NCI-H187 treated with DMSO at 0.1 percent for 48 hours (cell line): Measurements from ENCODE around the gene CDH4.
"Not testable (repeated sequence)": the region's sequence is repeated elsewhere in the genome, so short reads cannot be mapped to it uniquely, and the experiment has no call there.

Source experiments
- DNase-seq: peaks from one replicate; lab custom pipeline; 2025; lab: John Stamatoyannopoulos, UW

CDH4 gene

GRCh38 chr20:61253640-61254511, 1.8 kb downstream of the CDH4 start:
- no peak for DNase-seq

DNA sequence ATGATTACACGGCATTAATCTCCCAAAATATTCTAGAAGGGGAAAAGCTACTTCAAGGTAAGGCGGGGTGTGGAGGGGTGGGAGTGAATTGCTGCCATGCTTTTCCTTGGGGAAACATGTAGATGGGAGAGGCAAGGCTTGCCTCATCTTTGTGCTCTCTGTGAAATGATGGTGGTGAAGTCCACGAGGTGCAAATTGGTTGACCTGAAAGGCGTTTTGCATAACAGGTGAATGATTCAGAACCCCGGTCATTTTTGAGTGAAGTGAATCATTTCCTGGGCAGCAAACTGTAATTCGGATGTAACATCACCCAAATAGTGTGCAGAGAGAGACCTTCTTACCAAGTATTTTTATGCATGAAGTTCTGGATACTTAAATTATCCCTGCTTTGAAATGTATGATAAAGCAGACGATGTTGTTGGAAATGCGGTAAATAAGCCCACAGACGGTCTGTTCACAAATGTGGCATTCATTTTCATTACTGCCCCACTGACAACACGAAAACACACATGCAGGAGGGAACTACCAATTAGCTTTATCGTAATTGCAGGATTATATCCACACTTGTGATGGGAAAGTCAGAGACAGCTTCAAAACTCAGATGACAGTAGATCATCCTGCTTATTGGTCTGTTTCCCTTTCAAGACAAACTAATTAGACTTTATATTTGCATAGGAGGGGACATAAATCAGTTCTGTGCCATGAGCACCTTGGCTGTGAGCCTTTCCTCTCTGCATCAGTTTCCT, 3.0 kb downstream of the CDH4 start:
- DNase-seq, result no peak

GRCh38 chr20:61256365-61256764, 4.3 kb downstream of the CDH4 start:
- no peak for DNase-seq

DNA sequence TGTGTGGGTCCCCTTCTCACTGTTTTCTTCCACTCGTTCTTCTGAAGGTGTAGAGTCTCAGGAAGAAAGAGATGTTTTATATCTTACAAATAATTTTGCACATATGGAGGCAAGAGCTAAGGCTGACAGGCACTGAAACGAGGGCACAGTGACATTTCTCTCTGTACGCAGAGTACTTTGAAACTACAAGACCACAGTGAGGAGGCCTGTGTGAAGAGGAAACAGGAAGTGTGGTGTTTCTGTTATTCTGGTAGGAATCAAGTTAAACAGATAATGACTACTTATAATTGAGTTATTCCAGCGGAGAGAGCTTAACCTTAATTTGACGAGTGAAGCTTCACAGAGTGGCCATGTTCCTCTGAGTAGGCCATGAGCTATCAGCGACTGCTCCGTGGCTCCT, 4.8 kb downstream of the CDH4 start:
- no peak for DNase-seq

DNA sequence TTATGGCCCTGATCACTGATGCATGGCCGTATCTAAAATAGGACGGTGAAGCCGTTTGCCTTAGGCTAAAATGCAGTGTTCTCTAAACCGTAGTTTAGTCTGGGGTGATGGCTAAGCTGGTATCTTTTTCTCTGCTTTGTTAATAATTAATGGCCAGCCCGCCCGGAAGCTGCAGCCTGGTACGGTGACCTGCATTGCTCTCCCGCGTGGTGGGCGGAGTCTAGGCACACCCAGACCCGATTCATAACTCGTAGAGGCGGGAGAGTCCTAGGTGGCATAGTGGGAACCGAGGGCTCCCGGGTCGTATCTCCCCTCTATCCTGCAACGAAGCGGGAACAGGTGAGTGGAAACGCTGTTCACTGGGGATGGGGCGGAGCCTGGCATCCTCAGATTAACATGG, 5.5 kb downstream of the CDH4 start:
- DNase-seq, result no peak

GRCh38 chr20:61259741-61260140, 7.7 kb downstream of the CDH4 start:
- DNase-seq, result no peak

- DNase-seq, result no peak
Measured at GRCh38 chr20:61260905-61261304, 8.8 kb downstream of the CDH4 start.

- no peak for DNase-seq
Measured at GRCh38 chr20:61262036-61262435, 10.0 kb downstream of the CDH4 start.

GRCh38 chr20:61262514-61262913, 10.5 kb downstream of the CDH4 start:
- DNase-seq, result no peak

GRCh38 chr20:61263084-61263695, 11.1 kb downstream of the CDH4 start:
- DNase-seq, result no peak

- no peak for DNase-seq
Measured at GRCh38 chr20:61263938-61264337, 11.9 kb downstream of the CDH4 start.

DNA sequence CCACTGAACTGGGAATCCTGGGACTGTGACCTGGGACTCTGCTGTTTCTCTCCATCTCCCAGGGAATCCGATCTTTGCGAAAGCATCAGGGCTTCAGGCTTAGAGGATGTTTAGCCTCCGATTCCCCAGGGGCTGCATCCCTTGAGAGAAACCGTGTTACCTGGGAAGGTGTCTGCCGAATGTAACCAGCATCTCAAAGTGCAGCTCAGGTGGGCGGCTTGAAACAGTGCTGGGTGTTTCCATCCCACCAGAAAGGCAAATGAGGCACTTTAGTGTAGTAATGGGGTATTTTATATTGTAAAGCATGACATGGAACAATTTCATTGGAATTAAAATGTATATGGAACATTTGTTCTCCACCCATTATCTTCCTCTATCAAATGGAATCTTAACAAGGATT, 15.2 kb downstream of the CDH4 start:
- DNase-seq, result no peak

- DNase-seq, result no peak
Measured at GRCh38 chr20:61268024-61268423, 16.0 kb downstream of the CDH4 start.

DNA sequence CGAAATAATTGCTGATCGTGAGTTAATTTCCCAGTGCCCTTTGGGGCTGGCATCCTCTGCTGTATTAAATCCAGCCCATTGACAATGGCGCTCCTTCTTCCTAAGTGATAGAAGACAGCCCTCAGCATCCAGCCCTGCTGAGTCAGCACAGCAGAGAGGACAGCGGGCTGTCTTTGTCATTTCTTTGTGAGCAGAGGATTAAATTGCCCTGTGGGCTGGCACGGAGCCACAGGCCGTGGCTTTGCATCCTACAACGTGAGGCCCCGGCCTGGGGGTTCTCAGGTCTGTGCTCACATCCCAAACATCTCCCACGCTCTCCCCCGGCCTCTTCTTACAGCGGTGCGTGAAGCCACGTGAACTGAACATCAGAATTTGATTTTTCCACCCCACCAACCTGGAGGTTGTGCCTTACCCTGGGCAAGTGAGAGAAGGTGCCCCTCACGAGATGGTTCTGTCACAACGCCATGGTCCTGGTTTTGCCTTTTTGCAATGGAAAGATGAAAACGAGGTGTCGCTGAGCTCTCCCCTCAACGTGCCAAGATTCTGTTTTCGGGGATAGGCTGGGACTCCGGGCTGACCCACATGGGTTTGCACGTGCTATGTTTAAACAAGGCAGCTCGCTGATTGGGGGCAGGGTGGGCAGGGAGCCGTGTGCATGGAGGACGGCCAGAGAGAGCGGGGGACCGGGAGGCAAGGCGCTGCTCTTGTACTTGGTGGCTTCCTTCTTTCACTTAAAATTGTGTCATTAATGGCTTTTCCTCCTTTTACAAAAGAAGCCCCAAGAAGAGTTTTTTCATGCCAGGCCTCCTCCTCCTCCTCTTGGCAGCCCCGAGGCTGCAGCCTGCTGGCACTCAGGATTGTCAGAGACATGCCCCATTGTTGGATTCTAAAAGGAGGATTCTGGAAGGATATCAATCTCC, 19.5 kb downstream of the CDH4 start:
- no peak for DNase-seq

DNA sequence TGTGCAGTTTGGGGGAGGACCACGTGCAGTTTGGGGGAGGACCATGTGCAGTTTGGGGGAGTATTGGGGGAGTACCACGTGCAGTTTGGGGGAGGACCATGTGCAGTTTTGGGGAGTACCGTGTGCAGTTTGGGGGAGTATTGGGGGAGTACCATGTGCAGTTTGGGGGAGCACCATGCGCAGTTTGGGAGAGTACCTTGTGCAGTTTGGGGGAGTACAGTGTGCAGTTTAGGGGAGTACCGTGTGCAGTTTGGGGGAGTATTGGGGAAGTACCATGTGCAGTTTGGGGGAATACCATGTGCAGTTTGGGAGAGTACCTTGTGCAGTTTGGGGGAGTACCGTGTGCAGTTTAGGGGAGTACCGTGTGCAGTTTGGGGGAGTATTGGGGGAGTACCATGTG, 21.0 kb downstream of the CDH4 start:
- DNase-seq, result not testable (repeated sequence)

DNA sequence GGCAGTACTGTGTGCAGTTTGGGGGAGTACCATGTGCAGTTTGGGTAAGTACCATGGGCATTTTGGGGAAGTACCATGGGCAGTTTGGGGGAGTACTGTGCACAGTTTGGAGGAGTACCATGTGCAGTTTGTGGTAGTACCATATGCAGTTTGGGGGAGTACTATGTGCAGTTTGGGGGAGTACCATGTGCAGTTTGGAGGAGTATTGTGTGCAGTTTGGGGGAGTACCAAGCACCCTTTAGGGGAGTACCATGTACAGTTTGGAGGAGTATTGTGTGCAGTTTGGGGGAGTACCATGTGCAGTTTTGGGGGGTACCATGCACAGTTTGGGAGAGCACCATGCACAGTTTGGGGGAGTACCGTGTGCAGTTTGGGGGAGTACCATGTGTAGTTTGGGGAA, 21.6 kb downstream of the CDH4 start:
- not testable (repeated sequence) for DNase-seq

DNA sequence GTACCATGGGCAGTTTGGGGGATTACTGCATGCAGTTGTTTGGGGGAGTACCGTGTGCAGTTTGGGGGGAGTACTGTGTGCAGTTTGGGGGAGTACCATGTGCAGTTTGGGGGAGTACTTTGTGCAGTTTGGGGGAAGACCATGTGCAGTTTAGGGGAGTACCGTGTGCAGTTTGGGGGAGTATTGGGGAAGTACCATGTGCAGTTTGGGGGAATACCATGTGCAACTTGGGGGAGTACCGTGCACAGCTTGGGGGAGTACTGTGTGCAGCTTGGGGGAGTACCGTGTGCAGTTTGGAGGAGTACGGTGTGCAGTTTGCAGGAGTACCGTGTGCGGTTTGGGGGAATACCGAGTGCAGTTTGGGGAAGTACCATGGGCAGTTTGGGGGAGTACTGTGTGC, 22.3 kb downstream of the CDH4 start:
- DNase-seq, result no peak

DNA sequence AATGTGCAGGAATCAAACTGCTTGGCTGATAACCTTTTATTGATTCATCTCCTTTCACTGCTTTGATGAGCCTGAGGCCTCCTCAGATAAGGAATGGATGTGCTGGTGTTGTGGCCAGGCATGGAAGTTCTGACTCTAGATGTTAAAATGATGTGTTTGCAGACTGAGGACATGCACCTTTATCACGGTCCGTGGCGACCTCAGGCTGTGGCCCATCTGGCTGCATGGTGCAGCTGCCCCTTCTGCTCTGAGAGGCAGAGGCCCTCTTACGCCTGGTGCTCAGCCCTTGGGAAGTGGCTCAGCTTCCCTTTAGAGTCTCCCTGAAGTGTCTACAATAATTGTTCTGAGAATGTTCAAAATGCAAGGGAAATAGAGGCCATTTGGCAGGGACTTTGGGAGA, 26.2 kb downstream of the CDH4 start:
- DNase-seq, result no peak

GRCh38 chr20:61279621-61280150, 27.6 kb downstream of the CDH4 start:
- DNase-seq, result no peak

DNA sequence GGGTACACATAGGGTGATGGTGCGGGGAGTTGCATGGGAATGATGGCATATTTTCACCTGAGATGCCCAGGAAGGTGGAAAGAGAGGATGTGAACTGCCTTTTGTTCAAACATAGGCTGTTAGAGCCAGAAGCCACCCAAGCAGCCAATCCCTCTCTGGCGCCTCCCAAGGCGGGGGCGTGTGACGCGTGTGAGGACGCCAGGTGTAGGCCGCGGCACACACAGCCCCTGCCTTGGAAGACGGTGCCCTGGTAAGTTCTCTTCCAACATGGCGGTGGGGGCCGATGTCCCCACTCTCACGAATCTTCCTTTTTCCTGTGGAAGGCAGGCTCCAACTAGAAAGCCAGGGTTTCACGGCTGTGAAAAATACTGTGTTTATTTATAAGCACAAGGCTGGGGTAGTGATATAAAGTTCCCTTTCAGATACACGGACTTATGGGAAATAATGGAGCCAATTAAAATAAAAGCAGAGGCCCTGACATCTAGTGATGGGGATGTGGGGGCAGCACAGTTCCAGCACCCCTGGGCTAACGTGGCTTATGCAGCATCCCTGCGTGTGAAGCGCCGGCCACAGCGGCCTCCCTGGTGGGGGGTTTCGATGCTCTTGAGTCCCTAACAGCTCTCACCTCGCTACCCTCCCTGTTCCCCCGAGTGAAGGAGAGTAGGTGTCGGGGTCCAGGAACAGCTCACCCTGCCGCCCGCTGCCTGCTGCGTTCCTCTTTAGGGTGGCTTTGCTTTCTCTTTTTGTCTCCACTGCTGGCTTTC, 28.3 kb downstream of the CDH4 start:
- DNase-seq, result no peak

- no peak for DNase-seq
Measured at GRCh38 chr20:61281286-61281795, 29.3 kb downstream of the CDH4 start.
